Measurements from ENCODE around the gene FBXO48.

GRCh38 chr2:68487773-68488355, 20.8 kb upstream of the FBXO48 start:
- TF ChIP-seq CTCF (IDR thresholded peaks at IDR 0.05) (peak; percentile 61 to 72 (median 63)), POLR2A (IDR thresholded peaks at IDR 0.05) (no peak)

Data from right lobe of liver (tissue), 4 donors.